Measurements from ENCODE around the gene TEX2.

GRCh38 chr17:64309710-64310109, 46.6 kb upstream of the TEX2 start:
- TF ChIP-seq EZH2 (IDR thresholded peaks at IDR 0.05; ENCODE audit: insufficient read depth, poor library complexity, severe bottlenecking) (no peak), EZH2phosphoT487 (IDR thresholded peaks at IDR 0.05; ENCODE audit: insufficient read depth, low read depth) (no peak)

All from GM23248 (cell line).